CD14-positive monocyte (primary cell): ENCODE data around the gene HIGD1A. TPM values are rescaled to one million over a fixed set of nuclear protein-coding genes. Genes with fewer than 3 reads are reported as not detected.

Experiments used
- DNase-seq, 3 donors: peaks; one replicate each; pipeline ENCODE4 v3.0.0-alpha.2; 2011 to 2022
- H2AFZ ChIP-seq: 2 replicates; pipeline ENCODE4 v1.6.0; 2012; ENCODE audit warnings: mild to moderate bottlenecking, low read depth, low read length, inconsistent platforms; ENCODE audit not compliant: insufficient read depth, poor library complexity, severe bottlenecking
- H3K27ac ChIP-seq, 2 donors: 1 replicate in 1 of 2; 2 replicates in 1 of 2; pipeline ENCODE4 v1.5.1; 2012 to 2013; ENCODE audit warnings: low read length in 2 of 2, control low read depth in 1 of 2, inconsistent platforms in 1 of 2, low read depth in 1 of 2, mild to moderate bottlenecking in 1 of 2
- H3K27me3 ChIP-seq, 2 donors: one replicate each; pipeline versions ENCODE4 v1.6.0 to v1.6.1; 2011 to 2013; ENCODE audit warnings: low read length in 2 of 2; ENCODE audit not compliant: control insufficient read depth in 2 of 2, insufficient read depth in 2 of 2
- H3K36me3 ChIP-seq, 2 donors: replicated peaks in 1 of 2; 1 replicate in 1 of 2; 2 replicates in 1 of 2; pipeline versions ENCODE4 v1.5.1 to v1.6.1; 2012 to 2013; ENCODE audit warnings: low read length in 2 of 2, control low read depth in 1 of 2, inconsistent platforms in 1 of 2, mild to moderate bottlenecking in 1 of 2; ENCODE audit not compliant: insufficient read depth in 2 of 2, control insufficient read depth in 1 of 2
- H3K4me1 ChIP-seq, 2 donors: 1 replicate in 1 of 2; 2 replicates in 1 of 2; pipeline versions ENCODE4 v1.5.1 to v1.6.1; 2012 to 2013; ENCODE audit warnings: low read length in 2 of 2, control low read depth in 1 of 2, inconsistent platforms in 1 of 2, mild to moderate bottlenecking in 1 of 2, moderate library complexity in 1 of 2; ENCODE audit not compliant: insufficient read depth in 2 of 2, control insufficient read depth in 1 of 2
- H3K4me2 ChIP-seq: replicated peaks from 2 replicates; pipeline ENCODE3; 2012; ENCODE audit warnings: low read length, moderate library complexity, mild to moderate bottlenecking; ENCODE audit not compliant: poor library complexity, severe bottlenecking; ENCODE audit errors: extremely low read depth
- H3K4me3 ChIP-seq, 3 experiments: fragments of 200-600 bp in 1 of 3; sonication (generic) in 1 of 3; replicated peaks in 1 of 3; 1 replicate in 2 of 3; 2 replicates in 1 of 3; pipeline ENCODE4 v1.5.1; 2011 to 2013; ENCODE audit warnings: low read length in 3 of 3, mild to moderate bottlenecking in 3 of 3, control low read depth in 2 of 3, low read depth in 2 of 3, inconsistent platforms in 1 of 3, moderate library complexity in 1 of 3
- H3K79me2 ChIP-seq: 2 replicates; pipeline ENCODE4 v1.6.0; 2012; ENCODE audit warnings: mild to moderate bottlenecking, control low read depth, inconsistent platforms, low read length, moderate library complexity; ENCODE audit not compliant: insufficient read depth
- H3K9ac ChIP-seq: 2 replicates; pipeline ENCODE4 v1.6.0; 2017; ENCODE audit warnings: low read length, mild to moderate bottlenecking; ENCODE audit not compliant: insufficient read depth, poor library complexity, severe bottlenecking
- H3K9me3 ChIP-seq, 2 donors: replicated peaks in 1 of 2; 1 replicate in 1 of 2; 2 replicates in 1 of 2; pipeline versions ENCODE4 v1.5.1 to v1.6.1; 2012 to 2013; ENCODE audit warnings: low read length in 2 of 2, control low read depth in 1 of 2; ENCODE audit not compliant: control insufficient read depth in 1 of 2, insufficient read depth in 1 of 2
- H4K20me1 ChIP-seq: 2 replicates; pipeline ENCODE4 v1.6.0; 2012; ENCODE audit warnings: mild to moderate bottlenecking, low read length, control low read depth, moderate library complexity; ENCODE audit not compliant: insufficient read depth
- H3K27ac Mint-ChIP-seq, 7 donors: one replicate each; pipeline ENCODE4 v1.8.0; 2020; ENCODE audit warnings: mild to moderate bottlenecking in 7 of 7, mixed read lengths in 7 of 7, moderate library complexity in 6 of 7, inconsistent platforms in 2 of 7
- H3K27me3 Mint-ChIP-seq, 3 donors: one replicate each; pipeline ENCODE4 v1.8.0; 2021 to 2022; ENCODE audit warnings: low read depth in 3 of 3, mild to moderate bottlenecking in 3 of 3, mixed read lengths in 3 of 3, moderate library complexity in 3 of 3, inconsistent platforms in 1 of 3
- H3K36me3 Mint-ChIP-seq, 2 donors: one replicate each; pipeline ENCODE4 v1.8.0; 2020; ENCODE audit warnings: mixed read lengths in 2 of 2, inconsistent platforms in 1 of 2, mild to moderate bottlenecking in 1 of 2
- H3K4me1 Mint-ChIP-seq: one replicate; pipeline ENCODE4 v1.8.0; 2020; ENCODE audit warnings: mild to moderate bottlenecking, mixed read lengths
- H3K4me3 Mint-ChIP-seq, 2 donors: one replicate each; pipeline ENCODE4 v1.8.0; 2020; ENCODE audit warnings: mild to moderate bottlenecking in 2 of 2, mixed read lengths in 2 of 2, moderate library complexity in 1 of 2
- H3K9me3 Mint-ChIP-seq, 7 donors: one replicate each; pipeline ENCODE4 v1.8.0; 2020 to 2022; ENCODE audit warnings: mixed read lengths in 7 of 7, mild to moderate bottlenecking in 6 of 7, moderate library complexity in 6 of 7, inconsistent platforms in 2 of 7
- WGBS: methylation state at CpG from one replicate; pipeline ENCODE4 v1.1.5; 2013; ENCODE audit warnings: missing lambda C conversion rate; ENCODE audit not compliant: insufficient coverage; 5-methylcytosine and 5-hydroxymethylcytosine counted together
- intact Hi-C, 2 donors: fragments of 100-400 bp; cut with micrococcal nuclease; formaldehyde crosslinking; loops; one replicate each; pipeline versions ENCODE4 v1.15.0 to v1.15.1; 2023
- polyA plus RNA-seq, 3 donors: library from polyadenylated mRNA; depleted of rRNA in 1 of 3; unstranded in 2 of 3; stranded (reverse) in 1 of 3; fragments of 300-500 nt in 2 of 3; fragments of >200 nt in 1 of 3; fragmentation: Illumina TruSeq in 2 of 3; gene quantifications; 1 replicate in 2 of 3; 2 replicates in 1 of 3; pipeline ENCODE4 v1.2.3, GENCODE V29; 2012 to 2021
- TF ChIP-seq, protein P1 (sequence below): fragments of 200-600 bp; IDR thresholded peaks from one replicate; pipeline ENCODE4 v1.8.0; 2022; ENCODE audit warnings: antibody characterized with exemption, mild to moderate bottlenecking

Gene HIGD1A
- polyA plus RNA-seq, 3 donors: 34.8 to 115 (median 104) TPM

DNA sequence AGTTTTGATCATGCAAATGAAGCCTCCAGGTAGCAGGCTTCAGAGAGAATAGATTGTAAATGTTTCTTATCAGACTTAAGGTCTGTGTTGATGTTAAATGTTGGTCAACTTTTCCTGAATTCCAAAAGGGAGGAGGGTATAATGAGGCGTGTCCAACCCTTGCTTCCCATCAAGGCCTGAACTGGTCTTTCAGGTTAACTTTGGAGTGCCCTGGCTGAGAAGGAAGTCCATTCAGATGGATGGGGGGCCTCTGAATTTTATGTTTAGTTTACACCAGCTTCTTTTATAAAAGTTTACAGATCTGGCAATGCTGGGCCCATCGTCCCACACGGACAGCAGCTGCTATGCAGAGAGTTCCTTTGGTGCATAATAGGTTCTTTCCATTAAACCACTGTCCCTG is 40.2 kb downstream of the HIGD1A start:
- no peak overlapping the region for H3K9ac ChIP-seq
- H3K4me3 ChIP-seq: peak overlapping the region in 1 of 3 experiments; percentile 35
- no peaks in the 10 kb centered on the region for H4K20me1 ChIP-seq
- no peaks in the 10 kb centered on the region for H3K27me3 ChIP-seq
- peaks cover 0 to 2% (median 0%) of the 10 kb centered on the region in 3 donors for H3K27me3 Mint-ChIP-seq
- no peak overlapping the region for H2AFZ ChIP-seq
- no peak for DNase-seq
- H3K9me3 Mint-ChIP-seq: peaks cover 0 to 6% (median 0%) of the 10 kb centered on the region in 7 donors
- H3K4me2 ChIP-seq: no peak overlapping the region
- 94% methylated on average over 2 of the region's 3 CpGs for WGBS
- H3K79me2 ChIP-seq: no peaks in the 10 kb centered on the region
- peaks cover 0 to 6% of the 10 kb centered on the region in 2 donors for H3K36me3 Mint-ChIP-seq
- TF ChIP-seq, protein P1, sequence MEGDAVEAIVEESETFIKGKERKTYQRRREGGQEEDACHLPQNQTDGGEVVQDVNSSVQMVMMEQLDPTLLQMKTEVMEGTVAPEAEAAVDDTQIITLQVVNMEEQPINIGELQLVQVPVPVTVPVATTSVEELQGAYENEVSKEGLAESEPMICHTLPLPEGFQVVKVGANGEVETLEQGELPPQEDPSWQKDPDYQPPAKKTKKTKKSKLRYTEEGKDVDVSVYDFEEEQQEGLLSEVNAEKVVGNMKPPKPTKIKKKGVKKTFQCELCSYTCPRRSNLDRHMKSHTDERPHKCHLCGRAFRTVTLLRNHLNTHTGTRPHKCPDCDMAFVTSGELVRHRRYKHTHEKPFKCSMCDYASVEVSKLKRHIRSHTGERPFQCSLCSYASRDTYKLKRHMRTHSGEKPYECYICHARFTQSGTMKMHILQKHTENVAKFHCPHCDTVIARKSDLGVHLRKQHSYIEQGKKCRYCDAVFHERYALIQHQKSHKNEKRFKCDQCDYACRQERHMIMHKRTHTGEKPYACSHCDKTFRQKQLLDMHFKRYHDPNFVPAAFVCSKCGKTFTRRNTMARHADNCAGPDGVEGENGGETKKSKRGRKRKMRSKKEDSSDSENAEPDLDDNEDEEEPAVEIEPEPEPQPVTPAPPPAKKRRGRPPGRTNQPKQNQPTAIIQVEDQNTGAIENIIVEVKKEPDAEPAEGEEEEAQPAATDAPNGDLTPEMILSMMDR: no peak
- peak overlapping the region; percentile 80 to 87 for H3K27ac ChIP-seq
- no peaks in the 10 kb centered on the region for H3K9me3 ChIP-seq
- H3K36me3 ChIP-seq: no peaks in the 10 kb centered on the region
- H3K4me3 Mint-ChIP-seq: no peak overlapping the region
- intact Hi-C loops: loop anchor here in 1 of 2 donors (10.0 kb wide), 1 partner anchor 159 kb away; the partner anchor contains the start of gene NKTR
- peak overlapping the region; percentile 85 to 99 (median 92) for H3K27ac Mint-ChIP-seq
- peaks cover 71% of the 10 kb centered on the region for H3K4me1 Mint-ChIP-seq
- H3K4me1 ChIP-seq: peaks cover 67 to 75% of the 10 kb centered on the region in 2 donors

DNA sequence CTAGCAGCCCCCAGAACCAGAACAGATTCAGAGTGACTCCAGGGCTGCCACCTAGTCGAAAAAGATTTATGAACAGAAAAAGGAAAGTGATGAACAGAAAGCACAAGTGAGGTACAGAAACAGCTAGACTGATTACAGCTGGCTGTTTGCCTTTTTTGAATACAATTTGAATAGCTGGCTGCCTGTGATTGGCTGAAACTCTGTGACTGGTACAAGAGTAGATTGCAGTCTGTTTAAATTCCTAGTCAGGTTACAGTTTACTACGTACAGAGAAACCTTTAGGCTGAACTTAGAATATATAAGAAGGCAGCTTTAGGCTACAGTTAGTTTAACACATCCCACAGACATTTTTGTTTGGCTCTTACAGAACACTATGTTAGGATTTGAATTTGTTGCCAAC is 41.3 kb downstream of the HIGD1A start:
- Histone ChIP-seq H3K9ac (peak overlapping the region; percentile 20), H3K36me3 (no peaks in the 10 kb centered on the region), H3K79me2 (no peaks in the 10 kb centered on the region), H3K27ac (peak overlapping the region; percentile 74 to 87), H3K4me3 (peak overlapping the region in 1 of 3 experiments; percentile 49), H2AFZ (peak overlapping the region; percentile 17), H3K4me2 (peak overlapping the region; percentile 57), H4K20me1 (no peaks in the 10 kb centered on the region), H3K4me1 (peaks cover 67 to 75% of the 10 kb centered on the region in 2 donors), H3K9me3 (no peaks in the 10 kb centered on the region), H3K27me3 (no peaks in the 10 kb centered on the region)
- H3K27ac Mint-ChIP-seq: peak overlapping the region; percentile 96 to 99 (median 98)
- no peak overlapping the region for H3K4me3 Mint-ChIP-seq
- H3K9me3 Mint-ChIP-seq: peaks cover 0 to 6% (median 0%) of the 10 kb centered on the region in 7 donors
- peak in 1 of 3 donors; percentile 36 for DNase-seq
- TF ChIP-seq, protein P1: no peak
- peaks cover 73% of the 10 kb centered on the region for H3K4me1 Mint-ChIP-seq
- intact Hi-C loops: loop anchor here in 1 of 2 donors (1.0 to 10.0 kb wide), 2 partner anchors 9 to 158 kb away; partner anchors contain the start of gene NKTR
- H3K27me3 Mint-ChIP-seq: peaks cover 0 to 2% (median 0%) of the 10 kb centered on the region in 3 donors
- WGBS: 14% methylated on average over 1 of the region's 2 CpGs
- H3K36me3 Mint-ChIP-seq: peaks cover 0 to 6% of the 10 kb centered on the region in 2 donors
